ENCODE results near the gene SLC25A30. TPM values are rescaled to one million over a fixed set of nuclear protein-coding genes. Genes with fewer than 3 reads are reported as not detected.
A peak's percentile ranks its signal among the peaks of the same experiment; 100 is the strongest.

Gene SLC25A30
- total and polyA plus RNA-seq, 7 donors = 6.2 to 69.8 (median 42.8) TPM

GRCh38 chr13:45447050-45447661 is 29.0 kb upstream of the SLC25A30 start:
- intact Hi-C loops (cut with DNase I) = no loop called here
- ATAC-seq = no peak
- 65 to 70% (median 67%) methylated on average over 9 of the region's 9 CpGs for WGBS, 3 donors
- peaks cover under 1% of the 10 kb centered on the region for H3K4me1 ChIP-seq
- H3K27me3 ChIP-seq (ENCODE audit: insufficient read depth in 3 of 3, low read length in 2 of 3) = no peaks in the 10 kb centered on the region
- no peak overlapping the region for H3K27ac ChIP-seq
- TF ChIP-seq CTCF (IDR thresholded peaks at IDR 0.05) = no peak
- no peaks in the 10 kb centered on the region for H3K36me3 ChIP-seq (ENCODE audit: insufficient read depth in 1 of 2, low read depth in 1 of 2)
- H3K9me3 ChIP-seq = no peaks in the 10 kb centered on the region
- no peak overlapping the region for H3K4me3 ChIP-seq
- no peak for DNase-seq

- no peaks in the 10 kb centered on the region for H3K27me3 ChIP-seq (ENCODE audit: insufficient read depth in 3 of 3, low read length in 2 of 3)
- TF ChIP-seq CTCF (IDR thresholded peaks at IDR 0.05) = no peak
- no peak overlapping the region for H3K27ac ChIP-seq
- DNase-seq (no peak), ATAC-seq (no peak)
- peaks cover 10% of the 10 kb centered on the region for H3K4me1 ChIP-seq
- H3K4me3 ChIP-seq = no peak overlapping the region
- H3K36me3 ChIP-seq (ENCODE audit: insufficient read depth in 1 of 2, low read depth in 1 of 2) = no peaks in the 10 kb centered on the region
- WGBS, 3 donors = 72 to 80% (median 75%) methylated on average over 7 of the region's 7 CpGs
- H3K9me3 ChIP-seq = no peaks in the 10 kb centered on the region
- intact Hi-C loops (cut with DNase I) = no loop called here
Measured at GRCh38 chr13:45446181-45446580, 28.0 kb upstream of the SLC25A30 start.

GRCh38 chr13:45445053-45445452 is 26.9 kb upstream of the SLC25A30 start:
- no peak for TF ChIP-seq CTCF (IDR thresholded peaks at IDR 0.05)
- no peak overlapping the region for H3K27ac ChIP-seq
- H3K36me3 ChIP-seq (ENCODE audit: insufficient read depth in 1 of 2, low read depth in 1 of 2) = no peaks in the 10 kb centered on the region
- H3K4me3 ChIP-seq = no peak overlapping the region
- no peaks in the 10 kb centered on the region for H3K9me3 ChIP-seq
- intact Hi-C loops (cut with DNase I) = no loop called here
- peaks cover 19% of the 10 kb centered on the region for H3K4me1 ChIP-seq
- DNase-seq (no peak), ATAC-seq (no peak)
- H3K27me3 ChIP-seq (ENCODE audit: insufficient read depth in 3 of 3, low read length in 2 of 3) = no peaks in the 10 kb centered on the region
- WGBS, 3 donors = 76 to 81% (median 77%) methylated on average over 6 of the region's 6 CpGs

- peak; percentile 43 to 75 (median 50) for ATAC-seq
- WGBS, 3 donors = 7 to 24% (median 13%) methylated on average over 2 of the region's 2 CpGs
Measured at GRCh38 chr13:45441633-45442032, 23.5 kb upstream of the SLC25A30 start.

More at GRCh38 chr13:45441633-45442032, 23.5 kb upstream of the SLC25A30 start:
- H3K36me3 ChIP-seq (ENCODE audit: insufficient read depth in 1 of 2, low read depth in 1 of 2) = no peaks in the 10 kb centered on the region
- intact Hi-C loops (cut with DNase I) = no loop called here
- peak overlapping the region; percentile 83 for H3K27ac ChIP-seq
- no peaks in the 10 kb centered on the region for H3K27me3 ChIP-seq (ENCODE audit: insufficient read depth in 3 of 3, low read length in 2 of 3)
- no peak overlapping the region for H3K4me3 ChIP-seq
- peaks cover 24% of the 10 kb centered on the region for H3K4me1 ChIP-seq
- TF ChIP-seq CTCF (IDR thresholded peaks at IDR 0.05) = peak; percentile 29
- no peaks in the 10 kb centered on the region for H3K9me3 ChIP-seq
- DNase-seq = no peak

All from psoas muscle (tissue), 8 donors.